ENCODE results near the gene SWT1.

DNA sequence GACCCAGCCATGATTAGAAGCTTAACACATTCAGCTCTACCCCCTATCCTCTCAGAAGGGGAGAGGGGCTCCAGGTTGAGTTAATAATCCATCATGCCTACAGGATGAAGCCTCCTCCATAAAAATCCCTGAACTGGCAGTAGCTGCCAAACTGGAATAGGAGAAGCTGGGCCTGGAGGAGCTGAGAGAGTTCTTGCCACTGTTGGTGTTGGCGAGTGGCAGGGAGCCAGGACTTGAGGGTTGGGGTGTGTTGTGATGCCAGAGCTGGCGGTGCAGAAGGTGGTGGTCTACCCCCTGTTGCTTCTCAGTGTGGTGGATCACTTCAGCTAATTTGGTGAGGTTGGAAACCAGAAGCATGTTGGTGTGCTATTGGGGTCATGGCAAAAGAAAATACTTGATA, 123.6 kb downstream of the SWT1 start:
- TF ChIP-seq, protein P1, sequence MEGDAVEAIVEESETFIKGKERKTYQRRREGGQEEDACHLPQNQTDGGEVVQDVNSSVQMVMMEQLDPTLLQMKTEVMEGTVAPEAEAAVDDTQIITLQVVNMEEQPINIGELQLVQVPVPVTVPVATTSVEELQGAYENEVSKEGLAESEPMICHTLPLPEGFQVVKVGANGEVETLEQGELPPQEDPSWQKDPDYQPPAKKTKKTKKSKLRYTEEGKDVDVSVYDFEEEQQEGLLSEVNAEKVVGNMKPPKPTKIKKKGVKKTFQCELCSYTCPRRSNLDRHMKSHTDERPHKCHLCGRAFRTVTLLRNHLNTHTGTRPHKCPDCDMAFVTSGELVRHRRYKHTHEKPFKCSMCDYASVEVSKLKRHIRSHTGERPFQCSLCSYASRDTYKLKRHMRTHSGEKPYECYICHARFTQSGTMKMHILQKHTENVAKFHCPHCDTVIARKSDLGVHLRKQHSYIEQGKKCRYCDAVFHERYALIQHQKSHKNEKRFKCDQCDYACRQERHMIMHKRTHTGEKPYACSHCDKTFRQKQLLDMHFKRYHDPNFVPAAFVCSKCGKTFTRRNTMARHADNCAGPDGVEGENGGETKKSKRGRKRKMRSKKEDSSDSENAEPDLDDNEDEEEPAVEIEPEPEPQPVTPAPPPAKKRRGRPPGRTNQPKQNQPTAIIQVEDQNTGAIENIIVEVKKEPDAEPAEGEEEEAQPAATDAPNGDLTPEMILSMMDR (IDR thresholded peaks at IDR 0.05; ENCODE audit: poor library complexity), result no peak
- no peak for TF ChIP-seq EZH2 (IDR thresholded peaks at IDR 0.05; ENCODE audit: borderline replicate concordance)
